Skeletal muscle tissue (tissue), 2 donors: Measurements from ENCODE around the gene NEU3. TPM values are rescaled to one million over a fixed set of nuclear protein-coding genes. Genes with fewer than 3 reads are reported as not detected.

ENCODE experiments used
- small RNA-seq: library from RNA; depleted of rRNA; stranded (forward); fragments of <200 nt; gene quantifications from one replicate; pipeline ENCODE3, GENCODE V24; 2014
- total RNA-seq: library from RNA; depleted of rRNA; stranded (reverse); fragments of >200 nt; gene quantifications from one replicate; pipeline ENCODE4 v1.2.3, GENCODE V29; 2014

NEU3 gene
- total RNA-seq, 1 donor from 2014 or later, result 19.8 TPM

Small RNA genes lying within 50 kb of the gene (small RNA-seq; reads per million reads assigned to genes)
- gene RNU6-216P, result not detected

Other genes with a start within 250 kb of the NEU3 start
- gene RNF169, start 240.1 kb upstream of the NEU3 start, total RNA-seq, result 18.3 TPM
- gene XRRA1, start 39.8 kb upstream of the NEU3 start, total RNA-seq, result 4.2 TPM
- gene SPCS2, start 39.7 kb upstream of the NEU3 start, total RNA-seq, result 28.7 TPM
- not detected for gene OR2AT4, start 107.9 kb downstream of the NEU3 start, total RNA-seq
- 9.4 TPM for gene SLCO2B1, start 162.2 kb downstream of the NEU3 start, total RNA-seq